Measurements from ENCODE around the gene DDIT4L.
"Not testable (repeated sequence)": the region's sequence is repeated elsewhere in the genome, so short reads cannot be mapped to it uniquely, and the experiment has no call there.

Gene DDIT4L, protein sequence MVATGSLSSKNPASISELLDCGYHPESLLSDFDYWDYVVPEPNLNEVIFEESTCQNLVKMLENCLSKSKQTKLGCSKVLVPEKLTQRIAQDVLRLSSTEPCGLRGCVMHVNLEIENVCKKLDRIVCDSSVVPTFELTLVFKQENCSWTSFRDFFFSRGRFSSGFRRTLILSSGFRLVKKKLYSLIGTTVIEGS

DNA sequence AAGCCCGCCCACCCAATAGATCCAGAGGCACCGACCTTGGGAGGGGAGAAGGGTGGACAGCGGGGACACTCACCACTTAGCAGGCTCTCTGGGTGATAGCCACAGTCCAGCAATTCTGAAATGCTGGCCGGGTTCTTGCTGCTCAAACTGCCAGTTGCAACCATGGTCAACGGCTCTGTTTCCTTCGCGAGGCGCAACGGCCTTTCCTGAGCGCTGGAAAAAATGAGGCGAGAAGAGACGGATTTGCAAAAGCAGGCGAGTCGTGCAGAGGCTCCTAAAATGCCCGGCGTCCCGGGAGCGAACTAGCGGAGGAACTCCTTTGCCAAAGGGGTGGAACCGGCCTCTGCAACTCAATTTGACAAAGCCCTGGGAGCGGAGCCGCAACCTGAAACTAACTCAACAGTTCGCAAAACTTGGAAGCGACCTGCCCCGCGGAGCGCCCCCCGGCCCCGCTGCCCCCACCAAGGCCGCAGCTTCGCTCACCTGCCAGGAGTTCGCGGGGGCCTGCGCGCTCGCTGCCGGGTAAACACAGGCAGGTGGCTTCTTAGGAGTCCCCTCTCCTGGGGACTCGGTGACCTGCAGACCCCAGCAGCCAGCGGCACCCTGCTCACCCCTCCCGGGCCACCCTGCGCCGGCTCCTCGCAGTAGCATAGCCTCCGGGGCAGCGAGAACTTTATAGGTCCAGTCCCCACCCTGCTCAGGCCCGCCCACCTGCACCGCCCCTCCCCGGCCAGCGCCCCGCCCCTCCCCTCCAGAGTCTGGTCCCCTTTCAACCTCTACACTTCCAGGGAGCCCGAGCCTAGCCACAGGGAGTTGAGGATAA is at the start of gene DDIT4L:
Gene DDIT4L (minus strand): TSS at position 649 of the 823 bp plus-strand sequence. CDS start 485 bp downstream, at position 164.
- no peak for DNase-seq (ENCODE audit: low read depth in 2 of 3, low spot score in 2 of 3)

DNA sequence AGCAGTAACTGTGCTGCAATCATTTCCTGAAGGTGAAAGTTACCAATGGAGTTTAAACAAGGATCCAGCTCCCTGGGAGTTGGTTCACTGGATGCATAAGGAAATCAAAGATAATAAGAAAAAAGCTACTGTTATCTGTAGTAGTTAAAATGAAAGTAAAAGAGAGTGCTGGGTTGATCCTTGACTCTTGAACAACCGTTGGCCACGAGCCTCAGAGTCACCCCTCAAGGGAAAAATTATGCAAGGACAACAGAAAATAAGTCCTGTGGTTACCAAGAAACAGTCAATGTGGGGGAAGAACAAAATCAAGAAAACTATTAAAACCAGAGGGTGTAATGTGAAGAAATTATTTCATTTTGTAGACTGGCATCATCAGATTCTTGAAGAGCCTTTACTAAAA is 49.7 kb upstream of the DDIT4L start:
- no peak for DNase-seq (ENCODE audit: low read depth in 2 of 3, low spot score in 2 of 3)

DNA sequence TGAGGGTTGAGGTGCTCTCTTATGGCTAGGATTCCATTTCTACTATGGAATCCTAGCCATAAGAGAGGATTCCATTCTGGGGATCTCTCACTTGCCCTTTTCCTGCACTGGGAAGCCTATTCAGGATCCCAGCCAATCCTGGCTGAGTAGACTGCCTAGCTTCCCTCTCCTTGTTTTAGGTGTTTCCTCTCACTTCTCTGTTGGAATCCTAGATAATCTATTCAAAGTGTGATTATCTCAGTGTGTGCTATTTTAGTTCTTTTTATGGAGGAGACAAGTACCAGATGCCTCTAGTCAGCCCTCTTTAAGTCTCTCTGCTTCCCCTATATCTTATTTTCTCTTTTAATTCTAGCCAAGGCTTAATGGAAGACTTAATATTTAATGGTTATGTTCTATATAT is 34.5 kb upstream of the DDIT4L start:
- no peak for DNase-seq (ENCODE audit: low read depth in 2 of 3, low spot score in 2 of 3)

DNA sequence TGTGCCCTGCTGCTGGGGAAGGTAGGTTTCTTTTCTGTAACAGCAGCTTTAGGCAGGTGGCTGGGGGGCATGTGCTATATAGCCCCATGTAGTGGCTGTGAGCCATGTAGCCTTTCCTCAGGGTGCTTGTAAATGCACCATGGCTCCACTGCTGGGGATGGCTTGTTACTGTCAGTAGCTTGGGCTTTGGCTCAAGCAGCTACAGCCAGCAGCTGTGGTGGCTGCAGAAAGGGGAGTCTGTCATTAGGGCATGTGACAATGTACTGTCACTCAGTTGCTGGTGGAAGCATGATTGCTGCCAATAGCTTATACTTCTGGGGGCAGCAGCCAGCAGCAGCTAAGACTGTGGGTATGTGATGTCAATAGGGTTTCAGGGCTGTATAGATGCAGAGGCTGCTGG is 33.9 kb upstream of the DDIT4L start:
- DNase-seq (ENCODE audit: low read depth in 2 of 3, low spot score in 2 of 3): no peak

DNA sequence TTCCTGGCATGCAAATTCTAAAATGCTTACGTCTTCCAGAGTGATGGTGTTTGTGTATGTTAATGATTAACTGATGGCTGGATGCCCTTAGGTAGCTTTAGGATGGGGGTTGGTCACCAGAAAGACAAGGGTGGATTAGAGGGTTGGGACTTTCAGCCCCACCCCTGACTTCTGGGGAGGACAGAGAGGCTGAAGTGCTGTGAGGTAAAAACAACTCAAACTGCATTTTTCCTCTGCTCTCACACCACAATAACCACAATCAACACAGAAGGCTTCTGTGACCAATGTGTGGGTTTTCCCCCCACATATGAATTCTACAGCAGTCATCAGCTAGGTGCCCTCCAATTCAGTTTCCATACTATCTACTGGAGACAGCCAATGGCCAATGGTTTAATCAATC is 18.7 kb upstream of the DDIT4L start:
- DNase-seq (ENCODE audit: low read depth in 2 of 3, low spot score in 2 of 3): no peak

DNA sequence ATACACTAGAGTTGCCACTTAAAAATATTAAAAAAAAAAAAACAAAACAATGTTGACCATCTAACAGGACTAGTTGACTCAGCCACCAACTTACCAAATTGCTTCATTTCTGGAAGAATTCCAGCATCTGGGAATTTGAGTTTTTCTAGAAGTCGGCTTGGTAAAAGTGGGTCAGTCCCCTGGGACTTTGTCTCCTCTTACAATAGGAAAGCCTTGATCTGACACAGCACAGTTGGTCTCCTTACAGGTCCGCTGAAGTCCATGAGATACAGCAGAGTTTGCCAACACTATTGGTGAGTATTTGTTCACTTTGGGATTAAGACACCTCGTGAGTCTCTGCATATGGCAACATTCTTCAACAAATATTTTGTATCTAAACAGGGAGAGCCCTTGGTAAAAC is 18.2 kb upstream of the DDIT4L start:
- no peak for DNase-seq (ENCODE audit: low read depth in 2 of 3, low spot score in 2 of 3)

DNA sequence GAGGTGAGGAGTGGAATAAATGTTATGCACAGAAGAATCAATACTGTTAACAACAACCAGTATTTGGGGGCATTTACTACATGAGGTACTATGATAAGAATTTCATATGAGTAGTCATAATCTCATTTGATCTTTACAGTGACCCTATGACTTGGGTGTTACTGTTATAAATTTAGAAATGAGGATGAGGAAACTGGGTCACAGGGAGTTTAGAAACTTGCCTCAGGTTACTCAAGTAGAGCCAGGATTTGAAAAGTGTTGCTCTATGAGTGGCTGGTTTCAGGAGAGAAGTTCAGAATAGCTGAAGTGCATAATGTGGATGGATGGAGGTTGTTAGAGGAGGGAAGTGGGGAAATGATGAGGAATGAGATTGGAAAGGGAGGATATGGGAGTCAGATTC is 16.6 kb upstream of the DDIT4L start:
- DNase-seq (ENCODE audit: low read depth in 2 of 3, low spot score in 2 of 3): no peak

DNA sequence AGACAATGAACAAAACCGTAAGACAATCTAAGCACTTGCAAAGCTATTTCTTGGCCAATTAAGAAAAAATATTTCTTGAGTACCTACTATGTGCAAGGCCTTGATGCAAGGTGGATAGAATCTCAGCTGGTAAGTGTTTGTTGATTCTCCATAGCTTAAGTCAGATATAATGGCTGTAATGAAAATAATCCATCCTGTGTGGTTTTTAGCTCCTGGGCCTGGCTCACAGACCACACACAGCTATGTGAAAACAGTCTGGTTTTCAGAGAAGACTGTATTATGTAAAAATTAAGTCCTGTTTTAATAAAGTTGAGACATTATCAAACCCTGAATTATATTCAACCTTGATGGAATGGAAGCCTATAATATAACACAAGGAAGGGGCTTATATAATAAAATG is 7.8 kb upstream of the DDIT4L start:
- DNase-seq (ENCODE audit: low read depth in 2 of 3, low spot score in 2 of 3): no peak

DNA sequence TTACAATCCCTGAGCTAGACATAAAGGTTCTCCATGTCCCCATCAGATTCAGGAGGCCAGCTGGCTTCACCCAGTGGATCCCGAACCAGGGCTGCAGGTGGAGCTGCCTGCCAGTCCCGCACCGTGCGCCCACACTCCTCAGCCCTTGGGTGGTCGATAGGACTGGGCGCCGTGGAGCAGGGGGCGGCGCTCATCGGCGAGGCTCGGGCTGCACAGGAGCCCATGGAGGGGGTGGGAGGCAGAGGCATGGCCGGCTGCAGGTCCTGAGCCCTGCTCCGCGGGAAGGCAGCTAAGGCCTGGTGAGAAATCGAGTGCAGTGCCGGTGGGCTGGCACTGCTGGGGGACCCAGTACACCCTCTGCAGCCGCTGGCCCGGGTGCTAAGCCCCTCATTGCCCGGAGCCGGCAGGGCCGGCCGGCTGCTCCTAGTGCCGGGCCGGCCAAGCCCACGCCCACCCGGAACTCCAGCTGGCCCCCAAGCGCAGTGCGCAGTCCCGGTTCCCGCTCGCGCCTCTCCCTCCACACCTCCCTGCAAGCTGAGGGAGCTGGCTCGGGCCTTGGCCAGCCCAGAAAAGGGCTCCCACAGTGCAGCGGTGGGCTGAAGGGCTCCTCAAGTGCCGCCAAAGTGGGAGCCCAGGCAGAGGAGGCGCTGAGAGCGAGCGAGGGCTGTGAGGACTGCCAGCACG is 6.3 kb upstream of the DDIT4L start:
- not testable (repeated sequence) for DNase-seq (ENCODE audit: low read depth in 2 of 3, low spot score in 2 of 3)

DNA sequence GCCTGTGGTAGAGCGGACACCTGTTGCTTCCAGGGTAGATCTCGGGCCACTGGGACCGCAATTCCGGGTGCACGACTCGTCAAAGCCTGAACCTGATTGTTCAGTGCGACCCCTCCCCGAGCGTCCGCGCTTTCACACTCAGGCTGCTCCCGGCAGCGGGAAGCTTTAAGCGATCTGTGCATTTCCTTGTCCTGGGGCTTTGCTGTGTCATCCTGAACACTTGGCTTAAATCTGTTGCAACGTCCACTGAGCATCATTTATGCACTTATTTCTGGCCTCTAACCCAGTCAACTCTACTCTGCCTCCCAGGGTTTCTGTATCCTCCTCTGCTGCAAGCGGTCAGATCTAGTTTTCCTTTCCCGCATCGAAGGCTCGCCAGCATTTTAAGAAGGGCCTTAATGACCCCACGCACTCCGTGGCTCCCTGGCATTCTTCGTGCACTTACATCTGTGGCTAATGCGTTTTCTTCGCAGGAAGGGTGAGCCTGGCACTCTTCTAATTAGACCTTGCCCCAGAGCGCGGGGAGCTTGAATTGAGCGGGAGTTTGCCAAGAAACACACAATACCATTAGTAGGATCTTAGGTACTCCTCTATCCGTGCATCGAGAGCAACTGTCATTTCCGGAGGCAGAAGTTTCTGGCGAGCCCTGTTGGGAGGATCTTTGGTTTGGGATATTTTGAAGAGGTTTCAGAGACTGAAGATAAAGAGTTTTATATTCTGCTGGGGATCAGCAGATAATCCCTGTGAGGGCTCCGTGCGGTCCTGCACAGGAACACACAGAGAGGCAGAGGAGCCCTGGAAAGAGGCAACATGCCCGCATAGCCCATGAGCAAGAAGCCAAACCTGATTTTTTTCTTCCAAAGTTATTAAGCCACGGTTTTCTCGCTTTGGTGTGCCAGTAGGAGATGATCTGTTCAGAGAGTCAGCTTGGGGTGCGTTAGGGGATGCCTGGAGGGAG is 654 bp upstream of the DDIT4L start:
- no peak for DNase-seq (ENCODE audit: low read depth in 2 of 3, low spot score in 2 of 3)

DNA sequence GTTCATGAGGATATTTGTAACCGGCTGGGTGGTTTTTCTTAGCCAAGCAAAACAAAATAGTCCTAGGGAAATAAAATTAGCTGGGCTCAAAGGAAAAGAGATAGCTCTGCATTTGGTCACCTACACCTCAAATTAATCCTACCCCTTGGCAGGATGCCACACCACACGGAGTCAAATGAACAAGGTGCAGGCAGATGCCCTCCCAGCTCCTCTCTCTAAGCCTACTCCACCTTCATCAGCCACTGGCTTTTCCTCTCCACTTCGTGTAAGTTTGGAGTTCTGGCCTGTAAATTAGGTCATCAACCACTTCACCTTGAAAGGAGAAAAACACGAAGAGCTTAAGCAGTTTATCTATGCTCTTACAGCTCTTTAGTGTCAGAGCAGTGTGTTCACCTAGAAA is 1.4 kb downstream of the DDIT4L start:
- no peak for DNase-seq (ENCODE audit: low read depth in 2 of 3, low spot score in 2 of 3)

DNA sequence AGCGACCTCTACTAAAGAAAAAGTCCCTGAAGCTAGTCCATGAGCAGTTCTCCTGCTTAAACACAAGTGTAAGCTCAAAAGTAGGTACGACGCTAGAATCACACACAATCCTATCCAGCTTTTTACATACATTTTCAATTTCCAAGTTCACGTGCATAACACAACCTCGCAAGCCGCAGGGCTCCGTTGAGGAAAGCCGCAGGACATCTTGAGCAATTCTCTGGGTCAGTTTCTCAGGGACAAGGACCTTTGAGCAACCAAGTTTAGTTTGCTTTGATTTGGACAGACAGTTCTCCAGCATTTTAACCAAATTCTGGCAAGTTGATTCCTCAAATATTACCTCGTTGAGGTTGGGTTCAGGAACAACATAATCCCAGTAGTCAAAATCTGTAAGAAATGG is 2.5 kb downstream of the DDIT4L start:
- no peak for DNase-seq (ENCODE audit: low read depth in 2 of 3, low spot score in 2 of 3)

DNA sequence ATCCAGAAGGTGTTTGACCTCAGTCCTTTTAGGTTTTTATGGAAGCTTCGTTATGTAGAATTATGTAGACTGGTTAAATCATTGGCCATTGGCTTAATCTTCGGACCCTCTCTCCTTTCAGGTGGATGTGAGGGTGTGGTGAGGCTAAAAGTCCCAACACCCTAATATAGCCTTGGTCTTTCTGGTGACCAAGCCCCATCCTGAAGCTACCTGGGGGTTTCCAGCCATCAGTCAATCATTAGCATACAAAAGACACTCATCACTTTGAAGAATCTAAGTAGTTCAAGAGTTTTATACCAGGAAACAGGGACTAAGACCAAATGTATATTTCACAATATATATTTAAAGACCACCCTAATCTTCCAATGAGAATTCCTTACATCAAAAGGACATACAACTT is 5.5 kb downstream of the DDIT4L start:
- no peak for DNase-seq (ENCODE audit: low read depth in 2 of 3, low spot score in 2 of 3)

DNA sequence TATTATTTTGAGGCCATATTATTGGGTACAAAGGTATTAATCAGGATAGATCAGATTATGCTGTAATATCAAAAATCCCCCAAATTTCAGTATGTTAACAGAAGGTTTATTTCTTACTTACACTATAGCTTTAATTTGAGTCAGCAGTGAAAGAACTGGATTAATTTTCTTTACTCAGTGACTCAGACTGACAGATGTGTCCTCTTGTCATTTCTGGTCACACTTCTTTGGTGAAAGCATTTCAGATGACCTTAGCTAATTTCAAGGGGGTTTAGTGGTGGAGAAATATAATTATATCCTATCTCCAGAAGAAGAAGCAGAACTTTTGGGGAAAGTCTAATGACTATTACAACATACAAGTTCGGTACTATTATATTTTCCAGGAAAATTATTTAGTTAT is 12.4 kb downstream of the DDIT4L start:
- no peak for DNase-seq (ENCODE audit: low read depth in 2 of 3, low spot score in 2 of 3)

DNA sequence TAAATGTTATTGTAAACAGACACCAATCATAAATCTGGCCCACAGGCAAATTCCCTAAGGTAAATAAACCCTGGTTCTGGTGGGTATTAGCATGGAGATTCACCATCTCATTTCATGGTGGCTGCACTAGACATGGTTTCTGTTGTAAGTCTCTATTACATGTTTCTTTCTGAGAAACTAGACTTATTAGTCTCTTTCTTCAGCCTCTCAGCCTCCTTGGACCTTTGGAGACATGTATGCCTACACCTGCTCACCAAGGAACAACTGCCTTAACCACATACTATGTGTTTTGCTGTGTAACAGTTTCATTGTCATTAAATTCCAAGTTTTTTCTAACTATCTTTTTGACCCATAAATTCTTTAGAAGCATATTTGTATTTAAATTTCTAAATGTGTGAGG is 13.1 kb downstream of the DDIT4L start:
- no peak for DNase-seq (ENCODE audit: low read depth in 2 of 3, low spot score in 2 of 3)

DNA sequence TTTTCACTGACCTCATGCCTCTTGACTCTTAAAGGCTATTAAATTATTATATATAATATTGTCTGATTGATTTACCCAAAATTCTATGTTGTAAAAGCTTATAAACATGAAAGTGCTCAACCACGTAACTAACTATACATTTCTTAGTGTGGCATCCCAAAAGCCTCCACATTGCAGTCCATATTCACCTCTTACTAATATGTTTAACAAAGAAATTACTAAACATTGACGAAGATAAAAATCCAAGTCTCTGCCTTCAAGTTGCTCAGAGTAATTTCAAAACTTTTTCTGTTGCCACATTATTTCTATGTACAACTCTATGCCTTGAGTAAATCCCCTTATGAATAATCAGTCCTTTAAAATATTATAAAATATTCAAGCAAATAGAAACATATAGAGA is 14.4 kb downstream of the DDIT4L start:
- DNase-seq (ENCODE audit: low read depth in 2 of 3, low spot score in 2 of 3): no peak

DNA sequence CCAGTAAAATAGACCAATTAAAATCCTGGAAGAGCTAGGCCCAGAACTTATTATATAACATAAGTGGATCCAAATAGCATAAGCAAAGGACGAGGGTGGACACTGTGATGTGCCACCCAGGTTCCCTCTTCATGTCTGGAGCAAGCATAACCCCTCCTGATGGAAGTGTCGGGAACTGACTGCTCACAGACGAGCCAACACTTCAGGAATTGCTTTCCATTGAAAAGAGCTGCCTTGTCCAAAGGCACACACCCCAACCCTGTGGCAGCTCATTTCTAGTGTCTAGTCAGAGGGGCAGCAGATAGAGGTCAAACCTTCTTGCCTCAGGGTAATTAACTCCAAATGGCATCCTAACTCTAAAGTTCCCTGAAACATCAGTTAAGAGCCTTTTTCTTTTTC is 15.3 kb downstream of the DDIT4L start:
- DNase-seq (ENCODE audit: low read depth in 2 of 3, low spot score in 2 of 3): no peak

DNA sequence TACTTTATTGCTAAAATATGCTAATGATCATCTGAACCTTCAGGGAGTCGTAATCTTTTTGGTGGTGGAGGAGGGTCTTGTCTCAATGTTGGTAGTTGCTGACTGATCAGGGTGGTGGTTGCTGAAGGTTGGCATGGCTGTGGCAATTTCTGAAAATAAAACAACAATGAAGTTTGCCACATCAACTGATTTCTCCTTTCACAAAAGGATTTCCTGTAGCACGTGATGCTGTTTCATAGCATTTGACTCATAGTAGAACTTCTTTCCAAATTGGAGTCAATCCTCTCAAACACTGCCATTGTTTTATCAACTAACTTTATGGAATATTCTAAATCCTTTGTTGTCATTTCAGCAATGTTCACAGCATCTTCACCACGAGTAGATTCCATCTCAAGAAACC is 19.3 kb downstream of the DDIT4L start:
- no peak for DNase-seq (ENCODE audit: low read depth in 2 of 3, low spot score in 2 of 3)

DNA sequence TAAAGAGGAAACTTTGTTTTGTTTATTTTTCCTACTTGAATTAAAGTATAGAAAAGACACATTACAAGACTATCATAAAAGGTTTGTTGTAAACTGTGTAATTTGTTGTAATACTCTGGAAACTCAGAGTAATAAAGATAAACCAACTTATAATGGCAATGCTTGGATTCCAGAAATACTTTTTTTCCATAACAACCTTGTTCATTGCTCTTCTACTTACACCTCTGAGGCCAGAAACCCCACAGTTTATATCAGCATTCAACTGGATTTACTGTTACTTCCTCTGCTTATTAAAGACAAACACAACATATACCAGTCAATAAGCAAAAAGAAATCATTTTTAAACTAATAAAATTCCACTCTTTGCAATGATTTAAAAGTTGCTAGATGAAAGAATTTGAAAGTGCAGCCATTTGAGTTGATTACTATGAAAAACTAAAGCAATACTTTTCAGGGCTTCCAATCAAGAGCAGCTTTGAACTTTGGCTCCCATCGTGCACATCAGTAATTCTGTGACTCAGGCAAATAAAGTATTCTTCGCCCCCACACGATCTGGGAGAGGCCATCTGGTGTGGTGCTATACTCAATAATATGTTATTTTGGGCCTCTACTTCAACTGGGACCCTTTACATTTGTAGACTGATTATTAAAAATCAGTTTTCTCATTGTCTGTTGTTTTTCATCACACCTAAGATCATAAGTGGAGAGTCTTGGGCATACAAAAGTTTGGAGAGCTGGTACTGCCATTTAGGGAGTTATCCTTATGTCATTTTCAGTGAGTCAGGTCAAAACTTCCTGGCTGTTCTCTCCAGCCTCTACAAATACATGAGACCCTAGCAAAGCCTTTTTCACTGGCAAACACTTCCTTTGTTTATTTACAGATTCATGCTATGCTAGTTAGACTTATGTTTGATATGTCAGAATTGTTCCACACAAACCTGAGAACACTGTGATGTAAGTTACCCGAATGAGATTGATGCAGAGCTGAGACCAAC is 20.5 kb downstream of the DDIT4L start:
- no peak for DNase-seq (ENCODE audit: low read depth in 2 of 3, low spot score in 2 of 3)

DNA sequence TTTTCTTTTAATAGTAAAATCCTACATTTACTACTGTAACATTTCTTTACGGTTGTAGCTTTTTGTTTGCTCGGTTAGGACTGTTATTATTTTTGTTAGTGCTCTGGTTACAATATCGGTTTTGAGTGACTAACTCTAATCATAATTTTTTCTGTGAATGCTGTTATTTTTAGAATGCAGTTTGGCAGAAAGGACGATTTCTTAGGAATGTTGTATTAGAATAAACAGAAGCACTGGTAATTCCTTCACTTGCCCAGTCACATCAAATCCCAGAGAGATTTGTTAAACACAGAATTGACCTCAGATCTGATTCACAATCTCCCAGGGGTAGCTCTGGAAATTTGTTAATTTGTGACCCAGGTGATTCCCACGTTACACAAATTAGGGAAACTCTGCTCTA is 21.7 kb downstream of the DDIT4L start:
- DNase-seq (ENCODE audit: low read depth in 2 of 3, low spot score in 2 of 3): no peak

Measured in activated CD8-positive, alpha-beta memory T cell treated with anti-CD3 and anti-CD28 coated beads for 48 hours (primary cell).